HuH-7 (cell line): ENCODE data around the gene SCAMP2.
A peak's percentile ranks its signal among the peaks of the same experiment; 100 is the strongest.

Experiments used
- DNase-seq: peaks from one replicate; pipeline ENCODE4 v3.0.0; 2011; ENCODE audit warnings: low spot score

SCAMP2 gene

GRCh38 chr15:74837482-74838136 lies 35.6 kb downstream of the SCAMP2 start:
- no peak for DNase-seq

DNA sequence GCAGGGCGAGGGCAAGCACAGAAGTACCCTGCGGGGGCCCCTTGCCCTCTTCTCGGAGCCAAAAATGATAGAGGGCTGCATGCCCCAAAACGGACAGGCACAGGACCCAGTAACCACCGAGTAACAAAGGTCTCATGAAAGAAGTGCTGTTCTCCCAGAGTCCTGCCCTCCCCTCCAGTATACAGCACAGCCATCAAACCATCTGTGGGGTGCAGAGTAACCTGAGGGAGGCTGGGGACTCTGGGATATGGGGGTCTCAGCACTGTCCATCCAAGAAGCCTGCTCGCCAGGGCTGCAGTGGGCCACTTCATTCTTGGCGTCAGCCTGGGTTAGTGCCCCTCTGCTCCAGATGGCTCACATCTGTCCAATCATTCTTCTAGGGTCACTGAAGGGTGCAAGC lies 36.3 kb downstream of the SCAMP2 start:
- DNase-seq, result no peak

DNA sequence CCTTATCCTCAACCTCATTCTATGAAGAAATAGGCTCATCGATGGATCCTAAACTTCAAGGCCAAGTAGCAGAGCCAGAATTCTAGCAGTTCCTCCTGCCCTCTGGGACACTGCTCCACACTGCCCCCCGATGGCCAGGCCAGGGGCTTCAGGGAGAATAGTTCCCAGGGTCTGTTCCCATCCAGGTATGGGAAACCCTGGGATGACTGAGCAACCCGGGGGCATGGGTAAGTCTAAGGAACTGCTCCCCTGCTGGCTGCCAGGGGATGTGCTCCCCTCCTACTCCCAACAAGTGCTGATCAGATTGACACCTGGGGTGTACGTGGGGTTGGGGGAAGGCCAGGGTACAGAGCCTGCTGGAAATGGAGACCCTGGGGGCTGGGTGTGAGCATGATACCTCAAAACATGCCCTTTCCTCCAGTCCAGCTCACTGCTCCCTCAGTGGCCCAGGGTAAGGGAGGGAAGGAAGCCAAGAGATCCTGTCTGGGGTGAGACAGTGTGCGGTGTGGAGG lies 37.8 kb downstream of the SCAMP2 start:
- peak; percentile 99 for DNase-seq

DNA sequence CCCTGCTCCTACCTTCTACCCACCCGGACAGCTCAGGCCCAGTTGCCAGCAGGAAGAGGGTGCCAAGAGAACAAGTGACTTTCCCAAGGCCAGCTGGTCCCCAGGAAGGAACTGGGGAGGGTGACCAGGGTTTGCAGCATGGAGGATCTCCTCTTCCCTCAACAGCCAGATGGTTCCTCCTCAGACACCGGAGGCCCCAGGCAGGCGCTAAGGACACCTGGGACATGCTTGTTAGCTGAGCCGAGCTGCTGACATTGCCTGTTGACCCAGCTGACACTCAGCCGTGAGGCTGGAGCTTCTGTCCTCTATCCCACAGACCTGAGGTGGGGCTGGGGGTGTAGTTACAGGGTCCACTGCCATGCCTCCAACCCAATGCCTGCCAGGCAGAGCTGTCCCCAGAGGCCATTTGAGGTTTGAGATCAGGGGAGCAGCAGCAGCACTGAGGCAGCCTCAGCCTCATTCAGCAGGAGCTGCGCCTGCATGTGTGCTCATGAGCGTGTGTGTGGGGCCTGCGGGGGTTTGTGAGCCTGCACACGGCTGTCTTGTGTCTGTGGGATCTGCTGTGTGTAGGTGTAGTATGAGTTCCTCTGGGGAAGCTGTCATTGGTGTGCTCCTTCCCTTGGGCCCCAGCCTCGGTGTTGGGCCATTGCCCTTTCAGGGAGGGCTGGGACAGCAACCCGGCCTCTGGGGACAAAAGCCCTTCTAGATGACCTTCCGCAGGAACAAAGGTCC lies 39.6 kb downstream of the SCAMP2 start:
- DNase-seq, result no peak

DNA sequence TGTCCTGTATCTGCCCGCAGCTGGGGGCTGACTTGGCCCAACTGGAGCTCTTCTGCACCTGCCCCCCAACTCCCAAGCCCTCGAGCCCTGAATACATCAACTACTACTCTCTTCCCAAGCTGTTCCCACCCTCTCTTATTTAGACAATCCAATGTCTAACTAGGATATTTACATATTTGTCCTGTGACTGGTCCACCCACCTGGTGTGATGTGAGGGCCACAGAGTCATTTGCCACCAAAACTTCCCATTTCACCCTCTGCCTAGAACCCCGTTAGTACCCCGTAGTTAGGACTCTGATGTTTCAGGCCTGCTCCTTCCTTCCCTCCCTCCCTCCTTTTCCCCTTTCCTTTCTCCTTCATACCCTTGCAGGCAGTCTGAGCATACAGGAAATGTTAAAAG lies 40.3 kb downstream of the SCAMP2 start:
- DNase-seq, result no peak

DNA sequence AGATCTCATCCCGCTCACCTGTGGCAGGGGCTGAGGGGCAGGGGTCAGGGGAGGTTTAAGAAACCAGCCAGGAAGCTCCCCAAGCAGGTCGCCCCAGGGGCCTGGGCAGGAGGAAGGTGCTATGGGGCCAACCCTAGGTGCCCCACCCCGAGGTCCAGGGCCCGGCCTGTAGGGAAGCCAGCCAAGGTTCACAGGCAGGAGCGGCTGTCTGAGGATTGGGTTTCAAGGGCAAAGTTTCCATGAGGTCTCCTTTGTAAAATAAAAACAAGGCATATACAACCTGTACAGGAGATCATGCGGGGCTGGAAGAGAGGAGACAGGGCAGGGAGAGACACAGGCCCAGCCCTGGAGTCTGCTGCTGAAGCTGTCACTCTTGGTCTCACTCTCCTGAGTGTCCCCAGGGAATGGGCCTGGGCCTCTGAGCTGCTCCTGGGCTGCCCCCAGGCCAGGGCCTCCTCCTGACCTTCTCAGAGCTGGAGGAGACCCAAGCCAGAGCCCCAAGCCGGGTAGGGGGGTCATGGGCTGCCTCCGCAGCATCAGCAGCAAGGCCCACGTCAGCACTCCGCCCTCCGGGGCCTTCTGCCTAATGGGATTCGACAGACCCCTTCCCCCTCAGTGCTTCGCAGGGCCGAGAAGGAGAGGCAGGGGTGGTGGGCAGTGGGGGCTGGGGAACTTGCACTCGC lies 41.2 kb downstream of the SCAMP2 start:
- DNase-seq, result no peak

DNA sequence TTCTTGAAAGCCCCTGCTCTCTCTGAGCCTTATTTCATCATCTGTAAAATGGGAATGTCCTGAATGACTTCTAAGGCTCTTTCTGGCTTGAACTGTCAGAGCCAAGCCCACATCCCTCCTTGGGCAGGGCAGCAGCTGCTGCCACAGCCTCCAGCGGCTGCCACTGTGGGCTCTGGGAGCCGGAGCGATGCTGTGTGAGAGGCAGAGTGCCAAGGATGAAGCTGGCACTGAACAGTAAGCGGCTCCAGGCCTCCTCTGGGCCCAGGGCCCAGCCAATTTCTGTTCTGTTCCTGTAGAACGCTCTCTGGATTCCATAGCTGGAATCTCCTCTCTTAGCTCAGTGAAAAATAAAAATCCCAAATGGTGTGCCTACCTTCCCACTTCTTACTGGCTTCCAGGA lies 42.3 kb downstream of the SCAMP2 start:
- DNase-seq, result no peak

DNA sequence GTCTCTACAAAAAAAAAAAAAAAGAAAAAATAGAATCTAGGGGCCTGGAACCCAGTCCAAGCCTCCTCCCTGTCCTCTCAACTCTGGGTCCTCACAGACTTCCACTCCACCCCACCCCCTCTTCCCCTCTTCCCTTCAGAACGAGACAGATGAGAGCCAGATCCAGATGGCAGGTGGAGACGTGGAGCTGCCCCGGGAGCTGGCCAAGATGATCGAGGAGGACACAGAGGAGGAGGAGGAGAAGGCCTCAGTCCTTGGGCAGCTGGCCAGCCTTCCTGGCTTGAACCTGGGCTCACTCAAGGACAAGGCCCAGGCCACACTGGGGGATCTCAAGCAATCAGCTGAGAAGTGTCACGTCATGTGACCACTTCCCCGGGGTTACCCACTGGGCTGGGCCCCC lies 43.2 kb downstream of the SCAMP2 start:
- DNase-seq, result no peak

DNA sequence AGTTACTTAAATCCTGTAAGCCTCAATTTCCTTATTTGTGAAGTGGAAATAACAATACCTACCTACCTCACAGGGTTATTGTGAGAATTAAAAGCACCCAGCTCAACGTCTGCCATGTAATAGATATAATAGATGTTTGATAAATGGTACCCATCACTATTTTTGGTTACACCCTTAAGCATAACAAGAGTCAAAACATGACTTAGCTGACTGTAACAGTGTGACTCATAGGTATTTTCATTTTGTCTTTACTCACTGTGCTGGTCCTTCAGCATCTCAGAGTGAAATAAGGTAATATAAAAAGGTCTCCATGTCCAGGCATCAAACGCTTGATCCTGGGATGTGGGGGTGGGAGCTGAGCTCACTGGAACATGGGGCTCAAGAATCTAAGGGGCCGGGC lies 43.7 kb downstream of the SCAMP2 start:
- DNase-seq, result no peak

DNA sequence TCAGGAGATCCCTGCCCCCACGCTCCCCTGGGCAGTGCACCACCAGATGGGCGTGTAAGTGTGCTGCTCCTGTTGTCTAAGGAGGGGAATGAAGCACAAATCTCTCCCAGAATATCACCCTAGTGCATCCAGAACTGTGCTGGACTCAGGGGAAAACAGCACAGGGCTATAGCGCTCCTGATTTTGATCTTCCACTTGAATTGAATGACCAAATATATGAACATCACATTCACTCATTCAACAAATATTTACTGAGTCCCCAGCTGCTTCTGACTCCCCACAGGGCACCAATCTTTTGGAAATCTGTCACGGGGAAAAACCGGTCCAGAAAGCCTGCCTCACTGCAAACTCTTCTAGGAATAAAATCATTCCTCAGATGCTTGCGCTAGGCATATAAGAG lies 44.3 kb downstream of the SCAMP2 start:
- DNase-seq, result no peak

DNA sequence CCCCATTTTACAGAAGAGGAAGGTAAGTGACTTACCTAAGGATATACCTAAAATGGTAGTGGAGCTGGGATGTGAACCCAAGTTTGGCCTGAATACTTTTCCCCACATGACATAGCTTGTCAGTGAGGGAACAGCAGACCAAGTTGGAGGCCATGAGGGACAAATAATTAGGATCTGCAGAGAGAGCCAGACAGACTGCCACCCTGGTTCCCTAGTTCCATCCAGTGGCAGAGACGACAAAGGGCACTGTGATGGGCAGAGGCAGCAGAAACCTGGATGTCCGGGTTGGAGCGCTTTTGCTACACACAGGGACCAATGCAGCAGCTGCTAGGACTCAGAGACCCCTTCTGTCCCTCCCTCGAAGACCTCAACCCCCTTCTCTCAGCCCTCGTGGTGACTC lies 45.6 kb downstream of the SCAMP2 start:
- DNase-seq, result no peak

- DNase-seq, result no peak
These were observed 46.2 kb downstream of the SCAMP2 start for GRCh38 chr15:74826921-74827320.

- peak; percentile 54 for DNase-seq
These were observed 46.8 kb downstream of the SCAMP2 start, which contains the start of gene CPLX3 for GRCh38 chr15:74826364-74826819. CPLX3 (plus strand) TSS chr15:74826627; CDS start chr15:74826704, 77 bp downstream.

GRCh38 chr15:74825866-74826265 lies 47.3 kb downstream of the SCAMP2 start:
- DNase-seq, result no peak

DNA sequence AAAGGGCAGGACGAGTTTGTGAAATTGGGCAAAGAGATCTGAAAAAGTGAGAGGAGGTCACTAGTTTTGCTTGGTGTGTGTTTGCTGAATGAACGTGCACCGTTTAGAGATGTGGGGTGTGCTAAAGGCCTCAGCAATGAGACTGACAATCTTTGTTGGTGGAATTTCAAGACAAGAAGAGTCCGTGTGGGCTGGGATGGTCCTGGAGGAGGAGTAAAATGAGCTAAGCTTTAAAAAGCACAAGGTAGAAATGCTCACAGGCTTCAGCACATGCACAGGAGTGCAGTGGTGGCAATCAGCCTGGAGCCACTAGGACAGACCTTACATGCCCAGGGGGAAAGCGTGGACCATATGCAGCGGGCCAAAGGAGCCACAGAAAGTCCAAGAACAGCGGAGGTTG lies 48.2 kb downstream of the SCAMP2 start:
- DNase-seq, result no peak

GRCh38 chr15:74823324-74823723 lies 49.8 kb downstream of the SCAMP2 start:
- no peak for DNase-seq

DNA sequence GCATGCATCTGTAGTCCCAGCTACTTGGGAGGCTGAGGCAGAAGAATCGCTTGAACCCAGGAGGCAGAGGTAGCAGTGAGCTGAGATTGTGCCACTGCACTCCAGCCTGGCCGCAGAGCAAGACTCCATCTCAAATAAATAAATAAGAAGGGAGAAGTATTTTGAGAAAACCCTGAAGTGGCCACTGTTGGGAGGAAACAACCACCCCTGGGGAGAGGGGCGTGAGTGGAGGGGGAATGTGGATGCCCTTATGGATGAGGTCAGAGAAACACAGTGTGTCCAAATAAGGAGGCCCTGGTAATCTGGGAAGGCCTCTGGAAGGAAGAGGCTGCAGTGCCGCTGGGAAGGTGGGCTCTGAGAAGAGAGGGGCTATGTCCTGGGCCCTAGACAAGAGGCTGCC lies 50.9 kb downstream of the SCAMP2 start:
- DNase-seq, result no peak

DNA sequence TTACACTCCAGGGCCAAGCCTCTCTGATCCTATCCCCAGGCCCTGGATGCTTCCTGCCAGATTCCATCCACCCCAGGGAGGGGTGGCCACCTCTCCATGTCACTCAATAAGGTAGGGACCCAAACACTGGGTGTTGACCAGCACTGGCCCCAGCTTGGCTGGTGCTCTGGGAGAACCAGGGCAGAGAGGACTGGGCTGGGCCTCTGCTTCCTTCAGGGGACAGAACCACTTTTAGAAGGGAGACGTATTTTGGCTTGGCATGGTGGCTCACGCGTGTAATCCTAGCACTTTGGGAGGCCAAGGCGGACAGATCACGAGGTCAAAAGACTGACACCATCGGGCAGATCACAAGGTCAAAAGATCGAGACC lies 51.4 kb downstream of the SCAMP2 start:
- no peak for DNase-seq

DNA sequence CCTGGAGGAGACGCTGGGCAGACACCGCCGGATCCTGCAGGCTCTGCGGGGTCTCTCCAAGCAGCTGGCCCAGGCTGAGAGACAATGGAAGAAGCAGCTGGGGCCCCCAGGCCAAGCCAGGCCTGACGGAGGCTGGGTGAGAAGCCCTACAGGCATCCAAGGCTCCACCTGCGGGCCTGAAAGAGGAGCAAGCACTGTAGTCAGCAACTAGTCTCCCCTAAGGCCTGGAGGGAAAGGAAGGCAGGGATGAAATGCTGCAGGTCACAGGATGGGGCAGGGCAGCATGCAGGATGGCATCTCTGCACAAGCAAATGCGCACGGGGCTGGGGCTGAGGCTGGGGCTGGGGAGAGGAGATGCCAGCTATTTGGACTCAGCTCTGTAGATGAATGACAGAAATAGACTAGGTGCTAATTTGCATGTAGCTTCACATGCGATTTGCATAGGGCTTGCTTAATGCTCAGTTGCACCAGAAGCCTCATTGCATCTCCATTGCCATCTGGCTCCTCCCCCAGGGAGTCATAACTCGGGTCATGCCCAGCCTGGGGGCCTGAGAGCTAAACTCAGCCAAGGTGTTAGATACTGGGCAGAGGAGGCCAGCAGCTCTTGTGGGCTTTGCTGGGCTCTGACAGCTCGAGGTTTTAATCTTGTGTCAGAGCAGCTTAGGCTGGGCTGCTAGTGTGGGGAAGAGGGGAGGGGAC lies 51.9 kb downstream of the SCAMP2 start:
- DNase-seq, result no peak

GRCh38 chr15:74820056-74820455 lies 53.1 kb downstream of the SCAMP2 start:
- no peak for DNase-seq

DNA sequence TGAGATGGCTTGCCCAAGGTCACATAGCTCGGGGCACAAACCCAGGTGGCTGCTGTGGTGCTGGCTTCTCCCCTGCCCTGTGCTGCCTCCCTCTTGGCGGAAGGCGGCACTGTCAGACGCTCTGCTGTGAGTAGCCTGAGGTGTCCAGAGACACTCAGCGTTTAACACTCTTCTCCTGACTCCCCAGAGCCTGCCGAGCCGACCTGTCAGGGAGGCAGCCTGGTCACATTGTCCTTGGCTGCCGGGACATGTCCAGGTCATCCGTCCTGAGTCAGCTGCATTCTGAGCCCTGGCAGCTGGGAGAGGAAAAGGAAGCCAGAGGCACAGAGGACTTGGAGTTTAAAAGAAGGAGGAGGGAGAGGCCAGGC lies 55.8 kb downstream of the SCAMP2 start:
- no peak for DNase-seq

GRCh38 chr15:74816624-74817369 lies 56.4 kb downstream of the SCAMP2 start:
- DNase-seq, result no peak
